Mesendoderm (in vitro differentiated cells): ENCODE results near the gene VSIG2.

ENCODE experiments used
- DNase-seq: peaks from one replicate; pipeline ENCODE4 v3.0.0; 2013
- H2AK5ac ChIP-seq: 2 replicates; pipeline ENCODE4 v1.6.1; 2013; ENCODE audit warnings: low read length, inconsistent platforms
- H2BK120ac ChIP-seq: 2 replicates; pipeline ENCODE4 v1.6.1; 2013; ENCODE audit warnings: low read depth, mild to moderate bottlenecking, low read length, moderate library complexity, mixed read lengths
- H2BK15ac ChIP-seq: replicated peaks from 2 replicates; pipeline ENCODE4 v1.6.1; 2013; ENCODE audit warnings: low read depth, mild to moderate bottlenecking, moderate library complexity
- H2BK5ac ChIP-seq: 2 replicates; pipeline ENCODE4 v1.6.1; 2013; ENCODE audit warnings: low read length, inconsistent platforms
- H3K18ac ChIP-seq: 2 replicates; pipeline ENCODE4 v1.6.1; 2013; ENCODE audit warnings: mild to moderate bottlenecking, low read length, mixed read lengths
- H3K23ac ChIP-seq: one replicate; pipeline ENCODE4 v1.6.1; 2013; ENCODE audit warnings: low read length
- H3K27ac ChIP-seq: 2 replicates; pipeline ENCODE4 v1.5.1; 2013; ENCODE audit warnings: low read depth, mild to moderate bottlenecking, inconsistent platforms, low read length, moderate library complexity
- H3K27me3 ChIP-seq: 2 replicates; pipeline ENCODE4 v1.6.1; 2013; ENCODE audit warnings: low read length, control low read depth, mild to moderate bottlenecking, inconsistent platforms; ENCODE audit not compliant: insufficient read depth, poor library complexity
- H3K36me3 ChIP-seq: 2 replicates; pipeline ENCODE4 v1.6.1; 2013; ENCODE audit warnings: low read length, inconsistent platforms; ENCODE audit not compliant: control insufficient read depth, insufficient read depth
- H3K4ac ChIP-seq: one replicate; pipeline ENCODE4 v1.6.1; 2013; ENCODE audit warnings: low read depth, mild to moderate bottlenecking, low read length, moderate library complexity
- H3K4me1 ChIP-seq: 2 replicates; pipeline ENCODE4 v1.6.1; 2013; ENCODE audit warnings: low read depth, low read length, inconsistent platforms; ENCODE audit not compliant: control insufficient read depth
- H3K4me2 ChIP-seq: 2 replicates; pipeline ENCODE4 v1.6.1; 2013; ENCODE audit warnings: low read length
- H3K4me3 ChIP-seq: 2 replicates; pipeline ENCODE4 v1.5.1; 2013; ENCODE audit warnings: mild to moderate bottlenecking, low read length
- H3K56ac ChIP-seq: one replicate; pipeline ENCODE4 v1.6.1; 2013; ENCODE audit warnings: low read length
- H3K79me1 ChIP-seq: 2 replicates; pipeline ENCODE4 v1.6.1; 2013; ENCODE audit warnings: low read length, inconsistent platforms
- H3K79me2 ChIP-seq: 2 replicates; pipeline ENCODE4 v1.6.1; 2013; ENCODE audit warnings: mild to moderate bottlenecking, low read length; ENCODE audit not compliant: control insufficient read depth, insufficient read depth
- H3K9ac ChIP-seq: 2 replicates; pipeline ENCODE4 v1.6.1; 2013; ENCODE audit warnings: low read length, inconsistent platforms
- H4K5ac ChIP-seq: one replicate; pipeline ENCODE4 v1.6.1; 2013; ENCODE audit warnings: low read length
- H4K8ac ChIP-seq: one replicate; pipeline ENCODE4 v1.6.1; 2013; ENCODE audit warnings: low read depth, mild to moderate bottlenecking, control low read depth, low read length, moderate library complexity
- WGBS: extraction: QIAGEN DNeasy Blood & Tissue Kit; methylation state at CpG from one replicate; pipeline ENCODE4 v1.1.7; 2013; ENCODE audit warnings: low lambda C conversion rate, missing lambda C conversion rate; ENCODE audit not compliant: insufficient coverage; ENCODE audit errors: extremely low coverage; 5-methylcytosine and 5-hydroxymethylcytosine counted together

Gene VSIG2

DNA sequence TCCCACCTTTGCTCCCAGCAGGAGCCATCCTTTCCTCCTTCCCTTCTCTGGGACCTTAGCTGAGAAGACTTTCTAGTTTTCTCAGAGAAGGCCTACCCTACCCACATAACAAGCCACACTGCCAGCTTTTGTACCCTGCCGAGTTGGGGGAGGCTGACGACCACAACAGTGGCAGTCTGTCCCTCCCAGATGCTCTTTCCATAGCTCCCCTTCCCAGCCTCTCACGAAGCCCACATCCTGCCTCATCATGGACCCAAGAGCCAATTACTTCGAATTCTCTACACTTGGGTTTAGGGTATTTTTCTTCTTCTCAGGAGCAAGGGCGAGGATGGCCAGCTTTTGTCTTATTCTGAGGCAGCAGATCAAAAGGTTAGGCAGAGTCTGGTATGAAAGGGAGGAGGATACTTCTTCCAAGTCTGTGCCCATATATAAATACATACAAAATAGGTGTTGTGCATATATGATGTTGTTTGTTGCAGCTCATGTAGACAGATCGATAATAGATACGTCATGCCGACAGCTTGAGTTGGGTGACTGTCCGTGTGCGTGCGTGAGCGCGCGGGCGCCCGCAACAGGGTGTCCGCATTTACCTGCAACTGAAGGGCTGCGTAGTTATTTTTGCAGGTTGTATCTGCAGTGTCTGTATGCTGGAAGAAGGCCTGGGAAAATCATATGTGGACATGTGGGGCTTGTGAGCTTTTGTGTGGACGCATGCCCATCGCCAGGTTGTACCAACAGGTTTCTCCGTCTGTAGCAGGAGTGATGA, 13.2 kb downstream of the VSIG2 start:
- Histone ChIP-seq H3K9ac (no peak overlapping the region), H2BK120ac (no peak overlapping the region), H4K5ac (no peak overlapping the region), H2BK5ac (no peak overlapping the region), H3K18ac (no peak overlapping the region), H3K4ac (no peak overlapping the region), H3K79me2 (no peaks in the 10 kb centered on the region), H3K4me2 (peak overlapping the region; percentile 79), H3K4me3 (no peak overlapping the region), H3K79me1 (no peaks in the 10 kb centered on the region), H3K23ac (no peak overlapping the region), H3K27me3 (peaks cover 53% of the 10 kb centered on the region), H3K4me1 (peaks cover 2% of the 10 kb centered on the region), H2BK15ac (no peak overlapping the region), H3K56ac (no peak overlapping the region), H3K27ac (no peak overlapping the region), H2AK5ac (no peak overlapping the region), H4K8ac (no peak overlapping the region), H3K36me3 (no peaks in the 10 kb centered on the region)
- no CpG with 5 or more reads among the region's 21 CpGs for WGBS
- DNase-seq: no peak

DNA sequence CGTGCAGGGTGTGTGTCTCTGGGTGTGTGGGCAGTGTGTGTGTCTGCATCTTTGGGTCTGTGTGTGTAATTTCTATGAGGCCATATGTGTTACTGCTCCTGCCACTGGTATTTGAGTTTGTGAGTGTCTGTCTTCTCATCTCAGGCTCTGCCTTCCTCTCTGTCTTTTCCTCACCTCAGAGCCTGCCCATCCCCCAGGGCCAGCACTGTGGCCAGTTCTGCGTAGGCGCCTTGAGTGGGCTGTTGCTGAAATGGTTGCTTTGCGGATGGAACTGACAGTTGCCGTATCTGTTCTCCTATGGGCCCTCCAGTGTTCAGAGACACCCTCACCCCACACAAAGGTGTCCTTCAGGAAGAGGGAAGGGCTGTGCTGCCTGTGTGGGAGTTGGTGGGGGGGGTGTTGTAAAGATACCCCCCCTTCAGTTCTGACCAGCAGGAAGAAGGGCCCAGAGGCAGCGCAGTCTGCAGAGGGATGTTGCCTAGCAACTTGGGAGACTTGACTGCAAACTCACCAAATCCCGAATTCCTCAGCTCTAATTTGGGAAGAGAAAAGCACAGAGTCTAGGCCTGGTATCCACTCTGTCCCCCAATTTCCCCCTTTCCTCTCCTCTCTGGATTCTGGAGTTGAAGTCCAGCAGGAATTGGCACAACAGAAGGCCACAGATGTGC, 14.3 kb downstream of the VSIG2 start:
- no CpG with 5 or more reads among the region's 7 CpGs for WGBS
- H3K4me3 ChIP-seq: no peak overlapping the region

DNA sequence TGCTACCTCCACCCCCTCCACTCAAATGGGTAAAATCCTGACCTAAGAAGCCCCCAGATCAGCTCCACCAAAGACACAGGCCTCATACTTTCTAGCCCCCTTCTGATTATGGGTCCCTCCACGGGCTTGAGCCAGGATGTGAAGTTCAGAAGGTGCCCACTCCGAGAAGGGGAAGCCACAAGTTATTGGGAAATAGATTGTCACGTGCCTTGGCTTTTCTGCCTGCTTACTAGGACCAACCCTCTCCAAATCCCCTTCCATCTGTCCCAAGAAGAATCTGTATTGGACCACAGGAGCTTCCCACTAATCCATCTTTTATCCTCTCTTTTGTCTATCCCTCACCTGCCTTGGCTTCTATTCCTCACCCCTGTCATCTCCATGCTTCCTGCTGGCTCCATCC, 15.3 kb downstream of the VSIG2 start:
- no CpG with 5 or more reads among the region's 3 CpGs for WGBS
- H3K4me2 ChIP-seq: no peak overlapping the region
- H3K79me2 ChIP-seq: no peaks in the 10 kb centered on the region
- H3K18ac ChIP-seq: no peak overlapping the region
- H3K36me3 ChIP-seq: no peaks in the 10 kb centered on the region
- H3K23ac ChIP-seq: no peak overlapping the region
- no peaks in the 10 kb centered on the region for H3K79me1 ChIP-seq
- peaks cover 2% of the 10 kb centered on the region for H3K4me1 ChIP-seq
- peaks cover 32% of the 10 kb centered on the region for H3K27me3 ChIP-seq
- no peak overlapping the region for H3K56ac ChIP-seq
- H3K27ac ChIP-seq: no peak overlapping the region
- no peak overlapping the region for H4K5ac ChIP-seq
- no peak overlapping the region for H2BK5ac ChIP-seq
- no peak overlapping the region for H2BK120ac ChIP-seq
- H3K9ac ChIP-seq: no peak overlapping the region
- no peak overlapping the region for H2AK5ac ChIP-seq
- no peak for DNase-seq
- H3K4ac ChIP-seq: no peak overlapping the region
- no peak overlapping the region for H3K4me3 ChIP-seq
- H4K8ac ChIP-seq: no peak overlapping the region
- no peak overlapping the region for H2BK15ac ChIP-seq

More for the DNA sequence above, 14.3 kb downstream of the VSIG2 start:
- H2BK15ac ChIP-seq: no peak overlapping the region
- H3K23ac ChIP-seq: no peak overlapping the region
- H3K27me3 ChIP-seq: peaks cover 41% of the 10 kb centered on the region
- peaks cover 2% of the 10 kb centered on the region for H3K4me1 ChIP-seq
- H3K4me2 ChIP-seq: no peak overlapping the region
- no peak overlapping the region for H3K4ac ChIP-seq
- H3K79me2 ChIP-seq: no peaks in the 10 kb centered on the region
- H3K79me1 ChIP-seq: no peaks in the 10 kb centered on the region
- no peak overlapping the region for H3K9ac ChIP-seq
- no peak for DNase-seq
- no peak overlapping the region for H2BK120ac ChIP-seq
- no peak overlapping the region for H3K56ac ChIP-seq
- no peak overlapping the region for H4K5ac ChIP-seq
- no peak overlapping the region for H2BK5ac ChIP-seq
- H4K8ac ChIP-seq: no peak overlapping the region
- no peaks in the 10 kb centered on the region for H3K36me3 ChIP-seq
- H3K18ac ChIP-seq: no peak overlapping the region
- H2AK5ac ChIP-seq: no peak overlapping the region
- no peak overlapping the region for H3K27ac ChIP-seq

DNA sequence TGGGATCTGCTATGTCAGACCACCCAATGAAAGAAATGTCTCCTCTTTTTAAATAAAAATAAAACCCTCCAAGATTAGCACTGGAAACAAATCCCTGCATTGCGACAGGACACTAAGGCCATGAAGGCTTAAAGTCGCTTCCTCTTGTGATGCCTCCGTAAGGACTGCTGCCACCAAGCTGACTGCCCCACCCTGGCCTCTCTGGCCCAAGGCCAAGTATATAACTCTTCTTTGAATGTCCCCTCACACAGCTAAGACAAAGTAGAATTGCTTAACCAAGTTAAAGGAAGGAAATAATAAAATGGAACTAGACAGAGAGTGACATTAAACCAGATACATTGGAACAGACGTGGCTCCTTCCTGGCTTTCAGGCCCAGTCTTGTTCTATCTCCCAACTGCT, 19.8 kb downstream of the VSIG2 start:
- Histone ChIP-seq H4K5ac (no peak overlapping the region), H3K79me1 (no peaks in the 10 kb centered on the region), H2BK5ac (no peak overlapping the region), H3K4me1 (no peaks in the 10 kb centered on the region), H3K18ac (no peak overlapping the region), H3K23ac (no peak overlapping the region), H3K56ac (no peak overlapping the region), H3K4ac (no peak overlapping the region), H3K79me2 (no peaks in the 10 kb centered on the region), H3K36me3 (no peaks in the 10 kb centered on the region), H2AK5ac (no peak overlapping the region), H3K4me3 (no peak overlapping the region), H3K4me2 (no peak overlapping the region), H3K27ac (no peak overlapping the region), H4K8ac (no peak overlapping the region), H2BK15ac (no peak overlapping the region), H2BK120ac (no peak overlapping the region), H3K9ac (no peak overlapping the region), H3K27me3 (no peaks in the 10 kb centered on the region)
- WGBS: no CpG with 5 or more reads among the region's 4 CpGs
- DNase-seq: no peak

DNA sequence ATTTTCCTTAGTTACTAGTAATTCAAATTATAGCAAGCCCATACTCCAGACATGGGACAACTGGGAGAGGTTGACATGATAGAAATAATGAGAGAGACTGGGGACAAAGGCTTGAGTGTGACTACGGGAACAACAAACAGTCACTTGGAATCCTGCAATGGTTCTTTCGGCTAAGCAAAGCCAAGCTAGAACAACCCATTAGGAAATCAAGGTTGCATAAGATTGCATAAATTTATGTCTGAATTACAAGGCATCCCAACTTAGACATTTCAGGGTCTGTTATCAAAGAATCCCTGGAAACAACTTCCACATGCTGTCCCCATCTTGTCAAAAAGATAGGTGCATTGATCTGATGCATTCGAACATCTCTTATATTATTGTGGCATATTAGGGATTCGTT, 22.5 kb downstream of the VSIG2 start:
- Histone ChIP-seq H3K23ac (no peak overlapping the region), H4K5ac (no peak overlapping the region), H3K56ac (no peak overlapping the region), H3K4me2 (no peak overlapping the region), H2BK120ac (no peak overlapping the region), H4K8ac (no peak overlapping the region), H3K36me3 (no peaks in the 10 kb centered on the region), H3K4me3 (no peak overlapping the region), H3K18ac (no peak overlapping the region), H3K79me1 (no peaks in the 10 kb centered on the region), H3K27ac (no peak overlapping the region), H2AK5ac (no peak overlapping the region), H2BK15ac (no peak overlapping the region), H3K4me1 (peaks cover 11% of the 10 kb centered on the region), H3K79me2 (no peaks in the 10 kb centered on the region), H3K9ac (no peak overlapping the region), H3K27me3 (no peaks in the 10 kb centered on the region), H3K4ac (no peak overlapping the region), H2BK5ac (no peak overlapping the region)
- no CpG with 5 or more reads among the region's 4 CpGs for WGBS
- DNase-seq: no peak
